SK-N-MC (cell line): ENCODE data around the gene CCDC88C.

Source experiments
- EZH2 ChIP-seq: fragments of 200-600 bp; sonication (generic); IDR thresholded peaks from one replicate; pipeline ENCODE4 v1.6.1; 2017; ENCODE audit warnings: antibody characterized with exemption
- FOXP2 ChIP-seq: optimal IDR thresholded peaks from 2 replicates; pipeline ENCODE3; 2011; ENCODE audit warnings: mild to moderate bottlenecking, moderate library complexity; ENCODE audit not compliant: insufficient read depth; ENCODE audit errors: extremely low read length, control extremely low read depth
- POLR2AphosphoS5 ChIP-seq: IDR thresholded peaks from 2 replicates; pipeline ENCODE4 v1.6.1; 2012; ENCODE audit warnings: mild to moderate bottlenecking, low read depth, low read length, borderline replicate concordance

GRCh38 chr14:91299121-91300115, 118.2 kb downstream of the CCDC88C start:
- no peak for TF ChIP-seq EZH2
- TF ChIP-seq POLR2AphosphoS5: no peak
- no peak for TF ChIP-seq FOXP2
